ENCODE measurements around the gene SYT6. TPM values are rescaled to one million over a fixed set of nuclear protein-coding genes. Genes with fewer than 3 reads are reported as not detected.

Gene SYT6
- total RNA-seq, 4 donors from 2014 or later: 0.14 to 0.64 TPM; not detected in 2

DNA sequence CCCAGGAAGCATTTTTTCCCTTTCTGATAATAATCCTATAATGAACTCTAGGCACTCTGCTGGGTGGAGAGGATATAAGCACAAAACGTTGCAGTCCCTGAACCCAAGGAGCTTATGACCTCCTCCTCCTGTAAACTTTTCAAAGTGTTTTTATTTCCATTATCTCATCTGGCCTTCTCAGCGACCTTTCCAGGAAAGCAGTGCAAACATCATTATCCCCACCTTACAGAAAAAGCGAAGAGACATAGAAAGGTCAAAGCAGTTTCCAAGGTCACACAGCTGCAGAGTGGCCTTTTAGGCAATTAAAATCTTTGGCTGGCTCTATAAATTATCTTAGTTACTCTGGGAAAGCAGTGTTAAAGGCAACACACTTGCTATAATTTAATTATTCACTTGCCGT, 110.6 kb downstream of the SYT6 start:
- Histone ChIP-seq H3K27me3 (no peaks in the 10 kb centered on the region), H3K27ac (no peak overlapping the region), H3K4me3 (no peak overlapping the region), H3K9me3 (no peaks in the 10 kb centered on the region), H3K36me3 (no peaks in the 10 kb centered on the region), H3K4me1 (no peaks in the 10 kb centered on the region)
- TF ChIP-seq POLR2A (IDR thresholded peaks at IDR 0.05) (no peak), POLR2AphosphoS5 (IDR thresholded peaks at IDR 0.05) (no peak), EP300 (IDR thresholded peaks at IDR 0.05; ENCODE audit: low read depth) (no peak)
- no peak for DNase-seq
- WGBS, 2 donors (ENCODE audit: low coverage in 1 of 2): 28 to 29% methylated on average over 4 of the region's 4 CpGs
- in situ Hi-C loops (cut with MboI; ENCODE audit: low pct_ligation_motif_present in 1 of 4, low pct_unique_long_range_greater_than_20kb in 1 of 4, low sequenced_read_pairs in 3 of 4): no loop called here
- intact Hi-C loops (cut with DNase I; ENCODE audit: low total_unique reads): no loop called here

DNA sequence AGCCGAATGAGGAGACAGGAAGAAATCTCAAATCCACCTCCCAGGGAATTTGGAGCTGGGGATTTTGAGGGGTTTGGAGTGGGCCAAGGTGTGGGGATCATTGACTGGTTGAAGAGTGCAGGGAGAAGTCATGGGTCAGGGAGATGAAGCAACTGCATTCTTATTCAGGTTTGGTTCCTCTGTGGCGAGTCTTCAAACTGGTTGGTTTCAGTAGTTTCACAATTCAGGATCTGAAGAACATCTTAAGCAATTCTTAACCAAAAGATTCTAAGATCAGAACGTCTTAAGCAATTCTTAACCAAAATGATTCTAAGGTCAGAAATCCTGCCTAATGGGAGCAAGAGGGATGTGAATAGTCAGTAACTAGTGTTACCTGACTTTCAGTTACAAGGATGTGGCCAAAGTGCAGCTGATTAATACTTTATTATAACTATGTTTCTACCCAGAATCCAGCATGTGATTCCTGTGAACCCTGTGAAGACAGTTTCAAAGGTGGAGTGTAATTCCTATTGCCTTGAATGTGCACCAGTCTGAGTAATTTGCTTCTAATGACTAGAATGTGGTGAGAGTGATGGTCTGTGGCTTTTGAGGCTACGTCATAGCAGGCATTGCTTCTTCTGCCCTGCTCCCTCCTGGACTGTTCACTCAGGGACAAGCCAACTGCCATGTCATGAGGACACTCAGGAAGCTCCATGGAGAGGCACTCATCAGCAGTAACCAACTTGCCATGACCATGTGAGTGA, 113.2 kb downstream of the SYT6 start:
- no peaks in the 10 kb centered on the region for H3K36me3 ChIP-seq
- intact Hi-C loops (cut with DNase I; ENCODE audit: low total_unique reads) (no loop called here), in situ Hi-C loops (cut with MboI; ENCODE audit: low pct_ligation_motif_present in 1 of 4, low pct_unique_long_range_greater_than_20kb in 1 of 4, low sequenced_read_pairs in 3 of 4) (no loop called here)
- no peak for TF ChIP-seq EP300 (IDR thresholded peaks at IDR 0.05; ENCODE audit: low read depth)
- no peak for TF ChIP-seq POLR2AphosphoS5 (IDR thresholded peaks at IDR 0.05)
- no peak for TF ChIP-seq POLR2A (IDR thresholded peaks at IDR 0.05)
- TF ChIP-seq, protein P1, sequence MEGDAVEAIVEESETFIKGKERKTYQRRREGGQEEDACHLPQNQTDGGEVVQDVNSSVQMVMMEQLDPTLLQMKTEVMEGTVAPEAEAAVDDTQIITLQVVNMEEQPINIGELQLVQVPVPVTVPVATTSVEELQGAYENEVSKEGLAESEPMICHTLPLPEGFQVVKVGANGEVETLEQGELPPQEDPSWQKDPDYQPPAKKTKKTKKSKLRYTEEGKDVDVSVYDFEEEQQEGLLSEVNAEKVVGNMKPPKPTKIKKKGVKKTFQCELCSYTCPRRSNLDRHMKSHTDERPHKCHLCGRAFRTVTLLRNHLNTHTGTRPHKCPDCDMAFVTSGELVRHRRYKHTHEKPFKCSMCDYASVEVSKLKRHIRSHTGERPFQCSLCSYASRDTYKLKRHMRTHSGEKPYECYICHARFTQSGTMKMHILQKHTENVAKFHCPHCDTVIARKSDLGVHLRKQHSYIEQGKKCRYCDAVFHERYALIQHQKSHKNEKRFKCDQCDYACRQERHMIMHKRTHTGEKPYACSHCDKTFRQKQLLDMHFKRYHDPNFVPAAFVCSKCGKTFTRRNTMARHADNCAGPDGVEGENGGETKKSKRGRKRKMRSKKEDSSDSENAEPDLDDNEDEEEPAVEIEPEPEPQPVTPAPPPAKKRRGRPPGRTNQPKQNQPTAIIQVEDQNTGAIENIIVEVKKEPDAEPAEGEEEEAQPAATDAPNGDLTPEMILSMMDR (IDR thresholded peaks at IDR 0.05): no peak
- H3K4me3 ChIP-seq: no peak overlapping the region
- H3K27ac ChIP-seq: no peak overlapping the region
- no peak for DNase-seq
- no peaks in the 10 kb centered on the region for H3K27me3 ChIP-seq
- WGBS, 2 donors (ENCODE audit: low coverage in 1 of 2): 49 to 51% methylated on average over 3 to 4 of the region's 4 CpGs
- H3K4me1 ChIP-seq: no peaks in the 10 kb centered on the region
- no peaks in the 10 kb centered on the region for H3K9me3 ChIP-seq

Other genes starting within 250 kb of the SYT6 start
- 10 to 100 TPM in 2 of 4 donors, 1 to 10 TPM in 2; 7.2 to 37.2 (median 16.5) TPM for gene AP4B1, start 249.1 kb downstream of the SYT6 start, total RNA-seq
- 1 to 10 TPM in 3 of 4 donors, not detected in 1; 2.4 to 6.2 (median 2.9) TPM for gene DCLRE1B, start 248.5 kb downstream of the SYT6 start, total RNA-seq
- gene HIPK1, start 224.5 kb downstream of the SYT6 start, total RNA-seq: 10 to 100 TPM; 48.3 to 63.9 (median 53.1) TPM
- 10 to 100 TPM; 15.7 to 29.2 (median 24.3) TPM for gene OLFML3, start 174.4 kb downstream of the SYT6 start, total RNA-seq